ENCODE data around the gene ZNF543.
A peak's percentile ranks its signal among the peaks of the same experiment; 100 is the strongest.
"Not testable (repeated sequence)": the region's sequence is repeated elsewhere in the genome, so short reads cannot be mapped to it uniquely, and the experiment has no call there.

- not testable (repeated sequence) for TF ChIP-seq CTCF (conservative IDR thresholded peaks at IDR 0.05; ENCODE audit: low read depth, low read length); POLR2A (IDR thresholded peaks at IDR 0.05; ENCODE audit: low read depth, low read length); BHLHE40 (IDR thresholded peaks at IDR 0.05; ENCODE audit: low read depth, low read length)
- TF ChIP-seq FOS (IDR thresholded peaks at IDR 0.05; ENCODE audit: low read depth, low read length) = peak; percentile 66
Observed at GRCh38 chr19:57278481-57278880, 41.8 kb upstream of the ZNF543 start.
